Caco-2 (cell line): ENCODE measurements around the gene CEP152. TPM values are rescaled to one million over a fixed set of nuclear protein-coding genes. Genes with fewer than 3 reads are reported as not detected.

Experiments
- BruUV-seq: library from RNA; stranded (reverse); fragments of 400-500 nt; replicated peaks from 2 replicates; lab custom pipeline; 2021; lab: Mats Ljungman, UMichigan
- CTCF ChIA-PET: fragments of 300-600 bp; sonication (Branson Sonifier 250); formaldehyde crosslinking; loops from one replicate; lab custom pipeline; 2022; ENCODE audit warnings: antibody characterized with exemption; lab: Charles Lee
- POLR2A ChIA-PET: fragments of 300-600 bp; sonication (Branson Sonifier 250); formaldehyde crosslinking; loops from one replicate; lab custom pipeline; 2022; ENCODE audit warnings: antibody characterized with exemption; lab: Charles Lee
- DNase-seq, 2 experiments: peaks; one replicate each; pipeline versions ENCODE4 v3.0.0 to v3.0.0-alpha.2; 2020 to 2022
- H3K27me3 ChIP-seq: replicated peaks from 2 replicates; pipeline ENCODE4 v1.6.0; 2011; ENCODE audit warnings: low read length; ENCODE audit not compliant: control insufficient read depth, insufficient read depth
- H3K36me3 ChIP-seq: 2 replicates; pipeline ENCODE4 v1.5.1; 2011; ENCODE audit warnings: low read length; ENCODE audit not compliant: control insufficient read depth, insufficient read depth
- H3K4me1 ChIP-seq: fragments of 250-450 bp; sonication (Bioruptor Pico); 2 replicates; pipeline ENCODE4 v1.5.1; 2020; ENCODE audit warnings: mild to moderate bottlenecking
- H3K4me3 ChIP-seq: 2 replicates; pipeline ENCODE4 v1.5.1; 2011; ENCODE audit warnings: low read depth, mild to moderate bottlenecking, control low read depth, low read length
- H3K9me3 ChIP-seq: fragments of 250-450 bp; sonication (Bioruptor Pico); 2 replicates; pipeline ENCODE4 v1.5.1; 2020; ENCODE audit warnings: mild to moderate bottlenecking, moderate library complexity
- H3K27ac Mint-ChIP-seq: one replicate; pipeline ENCODE4 v1.8.0; 2022; ENCODE audit warnings: mixed read lengths; ENCODE audit not compliant: unreplicated experiment
- H3K27me3 Mint-ChIP-seq: one replicate; pipeline ENCODE4 v1.8.0; 2022; ENCODE audit warnings: mixed read lengths; ENCODE audit not compliant: insufficient read depth, unreplicated experiment
- H3K36me3 Mint-ChIP-seq: one replicate; pipeline ENCODE4 v1.8.0; 2022; ENCODE audit warnings: mild to moderate bottlenecking, mixed read lengths; ENCODE audit not compliant: insufficient read depth, unreplicated experiment
- H3K4me1 Mint-ChIP-seq: one replicate; pipeline ENCODE4 v1.8.0; 2022; ENCODE audit warnings: low read depth, mixed read lengths; ENCODE audit not compliant: unreplicated experiment
- H3K4me3 Mint-ChIP-seq: one replicate; pipeline ENCODE4 v1.8.0; 2022; ENCODE audit warnings: mild to moderate bottlenecking, moderate library complexity, mixed read lengths; ENCODE audit not compliant: unreplicated experiment
- H3K9me3 Mint-ChIP-seq: one replicate; pipeline ENCODE4 v1.8.0; 2022; ENCODE audit warnings: mixed read lengths; ENCODE audit not compliant: unreplicated experiment
- intact Hi-C: fragments of 100-400 bp; cut with micrococcal nuclease; formaldehyde crosslinking; loops from one replicate; pipeline ENCODE4 v1.10.0; 2022; ENCODE audit not compliant: unreplicated experiment
- total RNA-seq: library from RNA; stranded (reverse); gene quantifications from 2 replicates; pipeline ENCODE4 v1.2.3, GENCODE V29; 2022
- TF ChIP-seq, protein P1 (sequence below), 2 experiments: fragments of 200-600 bp in 1 of 2; IDR thresholded peaks; 1 replicate in 1 of 2; 2 replicates in 1 of 2; pipeline versions ENCODE4 v1.5.1 to v1.8.0; 2011 to 2022; ENCODE audit warnings: antibody characterized with exemption in 1 of 2, control low read depth in 1 of 2, inconsistent platforms in 1 of 2, low read depth in 1 of 2, low read length in 1 of 2, mild to moderate bottlenecking in 1 of 2, moderate library complexity in 1 of 2; ENCODE audit not compliant: insufficient read depth in 1 of 2, severe bottlenecking in 1 of 2, unreplicated experiment in 1 of 2

Gene CEP152
- total RNA-seq, 1 experiment from 2014 or later = 14.2 TPM

GRCh38 chr15:48720646-48721045, 90.2 kb downstream of the CEP152 start:
- no peaks in the 10 kb centered on the region for H3K27me3 Mint-ChIP-seq
- POLR2A ChIA-PET = no interaction called here
- intact Hi-C loops = no loop called here
- no peak overlapping the region for H3K4me3 Mint-ChIP-seq
- no peaks in the 10 kb centered on the region for H3K36me3 Mint-ChIP-seq
- no peaks in the 10 kb centered on the region for H3K27me3 ChIP-seq
- H3K4me1 ChIP-seq = peaks cover 10% of the 10 kb centered on the region
- no peak overlapping the region for H3K4me3 ChIP-seq
- peaks cover 4% of the 10 kb centered on the region for H3K9me3 Mint-ChIP-seq
- H3K4me1 Mint-ChIP-seq = peaks cover 9% of the 10 kb centered on the region
- H3K27ac Mint-ChIP-seq = no peak overlapping the region
- CTCF ChIA-PET = no interaction called here
- no peak for DNase-seq
- TF ChIP-seq, protein P1, sequence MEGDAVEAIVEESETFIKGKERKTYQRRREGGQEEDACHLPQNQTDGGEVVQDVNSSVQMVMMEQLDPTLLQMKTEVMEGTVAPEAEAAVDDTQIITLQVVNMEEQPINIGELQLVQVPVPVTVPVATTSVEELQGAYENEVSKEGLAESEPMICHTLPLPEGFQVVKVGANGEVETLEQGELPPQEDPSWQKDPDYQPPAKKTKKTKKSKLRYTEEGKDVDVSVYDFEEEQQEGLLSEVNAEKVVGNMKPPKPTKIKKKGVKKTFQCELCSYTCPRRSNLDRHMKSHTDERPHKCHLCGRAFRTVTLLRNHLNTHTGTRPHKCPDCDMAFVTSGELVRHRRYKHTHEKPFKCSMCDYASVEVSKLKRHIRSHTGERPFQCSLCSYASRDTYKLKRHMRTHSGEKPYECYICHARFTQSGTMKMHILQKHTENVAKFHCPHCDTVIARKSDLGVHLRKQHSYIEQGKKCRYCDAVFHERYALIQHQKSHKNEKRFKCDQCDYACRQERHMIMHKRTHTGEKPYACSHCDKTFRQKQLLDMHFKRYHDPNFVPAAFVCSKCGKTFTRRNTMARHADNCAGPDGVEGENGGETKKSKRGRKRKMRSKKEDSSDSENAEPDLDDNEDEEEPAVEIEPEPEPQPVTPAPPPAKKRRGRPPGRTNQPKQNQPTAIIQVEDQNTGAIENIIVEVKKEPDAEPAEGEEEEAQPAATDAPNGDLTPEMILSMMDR (IDR thresholded peaks at IDR 0.05; ENCODE audit: insufficient read depth in 1 of 2, low read depth in 1 of 2, low read length in 1 of 2, severe bottlenecking in 1 of 2, unreplicated experiment in 1 of 2) = no peak
- no peaks in the 10 kb centered on the region for H3K36me3 ChIP-seq
- H3K9me3 ChIP-seq = peaks cover 4% of the 10 kb centered on the region; the same call in 1 of the 2 replicates
- BruUV-seq = no TSS peak

GRCh38 chr15:48719668-48720067, 91.2 kb downstream of the CEP152 start:
- H3K9me3 ChIP-seq = peaks cover 7% of the 10 kb centered on the region
- TF ChIP-seq, protein P1 (IDR thresholded peaks at IDR 0.05; ENCODE audit: insufficient read depth in 1 of 2, low read depth in 1 of 2, low read length in 1 of 2, severe bottlenecking in 1 of 2, unreplicated experiment in 1 of 2) = no peak
- no peaks in the 10 kb centered on the region for H3K36me3 ChIP-seq
- no peak for DNase-seq
- H3K27me3 ChIP-seq = no peaks in the 10 kb centered on the region
- peaks cover 10% of the 10 kb centered on the region for H3K4me1 ChIP-seq
- H3K27ac Mint-ChIP-seq = no peak overlapping the region
- no peak overlapping the region for H3K4me3 ChIP-seq
- H3K4me3 Mint-ChIP-seq = no peak overlapping the region
- no peaks in the 10 kb centered on the region for H3K36me3 Mint-ChIP-seq
- H3K9me3 Mint-ChIP-seq = peaks cover 14% of the 10 kb centered on the region
- intact Hi-C loops = no loop called here
- BruUV-seq = no TSS peak
- ChIA-PET CTCF (interaction anchor here (0.5 kb wide), 1 partner anchor 126 kb away, joined by 3 read pairs; no protein-coding TSS in a partner anchor), POLR2A (no interaction called here)
- H3K4me1 Mint-ChIP-seq = peaks cover 9% of the 10 kb centered on the region
- H3K27me3 Mint-ChIP-seq = no peaks in the 10 kb centered on the region

DNA sequence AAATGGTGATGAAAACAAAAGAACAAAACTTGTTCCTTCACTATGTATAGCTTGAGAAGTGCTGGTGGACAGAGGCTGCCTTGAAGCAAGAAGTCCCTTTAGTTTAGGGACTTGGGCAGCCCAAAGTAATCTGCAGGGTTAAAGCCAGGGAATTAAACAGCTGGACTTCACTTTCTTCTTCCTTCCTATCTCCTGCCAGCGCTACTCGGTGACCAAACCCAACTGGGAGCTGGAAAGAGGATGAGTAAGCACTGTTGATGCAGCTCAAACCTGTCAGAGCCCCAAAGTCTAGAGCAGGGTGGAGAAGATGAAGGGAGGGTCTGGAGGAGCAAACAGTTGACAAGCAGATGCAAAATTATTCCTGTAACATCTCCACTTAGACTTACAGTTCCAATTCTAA, 92.2 kb downstream of the CEP152 start:
- no peak overlapping the region for H3K4me3 Mint-ChIP-seq
- TF ChIP-seq, protein P1 (IDR thresholded peaks at IDR 0.05; ENCODE audit: insufficient read depth in 1 of 2, low read depth in 1 of 2, low read length in 1 of 2, severe bottlenecking in 1 of 2, unreplicated experiment in 1 of 2) = no peak
- Histone ChIP-seq H3K9me3 (peaks cover 7% of the 10 kb centered on the region), H3K36me3 (no peaks in the 10 kb centered on the region), H3K4me1 (peaks cover 10% of the 10 kb centered on the region), H3K27me3 (no peaks in the 10 kb centered on the region), H3K4me3 (no peak overlapping the region)
- H3K9me3 Mint-ChIP-seq = peaks cover 18% of the 10 kb centered on the region
- peaks cover 9% of the 10 kb centered on the region for H3K4me1 Mint-ChIP-seq
- H3K27ac Mint-ChIP-seq = no peak overlapping the region
- no peaks in the 10 kb centered on the region for H3K36me3 Mint-ChIP-seq
- no peaks in the 10 kb centered on the region for H3K27me3 Mint-ChIP-seq
- intact Hi-C loops = no loop called here
- DNase-seq = no peak
- BruUV-seq = no TSS peak
- CTCF ChIA-PET = no interaction called here
- POLR2A ChIA-PET = no interaction called here
